ENCODE measurements around the gene GATA3. TPM values are rescaled to one million over a fixed set of nuclear protein-coding genes. Genes with fewer than 3 reads are reported as not detected.

GATA3 gene
- total RNA-seq = 10 to 100 TPM; 47.2 to 98.1 (median 59.9) TPM
- 24.9 TPM for total RNA-seq (2013)
- total RNA-seq = 13.2 to 117 (median 36.8) reads per million in 29 experiments

GRCh38 chr10:8054494-8055407, at the start of gene GATA3:
Gene GATA3 (plus strand): TSS chr10:8054688. CDS start chr10:8055656, 968 bp downstream.
- Histone ChIP-seq H3K4me3 (ENCODE audit: control insufficient read depth in 1 of 2, extremely low read depth in 1 of 2, low read length in 1 of 2) (peak within 1 kb of the TSS; percentile 94), H3K36me3 (ENCODE audit: control insufficient read depth in 2 of 2, extremely low read depth in 1 of 2, insufficient read depth in 1 of 2, low read length in 1 of 2) (peaks cover 0 to 17% of the 10 kb centered on the region in 2 donors), H3K9me3 (no peaks in the 10 kb centered on the region), H3K27me3 (replicated peaks in 1 of 2; ENCODE audit: control insufficient read depth in 2 of 2, extremely low read depth in 1 of 2, insufficient read depth in 2 of 2, low read length in 1 of 2) (peaks cover 4 to 34% of the 10 kb centered on the region in 2 experiments), H3K4me1 (ENCODE audit: control insufficient read depth in 1 of 2, extremely low read depth in 1 of 2, insufficient read depth in 2 of 2, low read length in 2 of 2) (peaks cover 27 to 69% of the 10 kb centered on the region in 2 experiments), H3K27ac (ENCODE audit: low read length) (peak within 1 kb of the TSS; percentile 76)
- DNase-seq = peak; percentile 59 to 91 (median 79)
- peak; percentile 42 to 67 (median 50) for ATAC-seq (replicated peaks in 1 of 4)
- H3K27me3 Mint-ChIP-seq = peaks cover 12 to 18% of the 10 kb centered on the region in 2 donors
- peak within 1 kb of the TSS; percentile 97 to 99 for H3K27ac Mint-ChIP-seq
- POLR2A ChIA-PET = interaction anchor here (0.5 to 1.0 kb wide), 11 partner anchors 37 to 968 kb away, joined by 3 to 11 read pairs (median 5); no protein-coding TSS in a partner anchor
- WGBS (ENCODE audit: insufficient coverage) = under 1% methylated on average over 36 of the region's 65 CpGs
- no peaks in the 10 kb centered on the region for H3K9me3 Mint-ChIP-seq
- CTCF ChIA-PET = interaction anchor here in 1 of 2 donors (0.6 to 0.8 kb wide), 3 partner anchors 10 to 48 kb away, joined by 3 to 4 read pairs (median 3); no protein-coding TSS in a partner anchor
- peaks cover 46 to 60% (median 53%) of the 10 kb centered on the region in 3 donors for H3K4me1 Mint-ChIP-seq
- H3K4me3 Mint-ChIP-seq = peak within 1 kb of the TSS; percentile 92 to 99 (median 96)
- H3K36me3 Mint-ChIP-seq = peaks cover 11% of the 10 kb centered on the region

- no peak overlapping the region for H3K4me3 ChIP-seq (ENCODE audit: control insufficient read depth in 1 of 2, extremely low read depth in 1 of 2, low read length in 1 of 2)
- no peaks in the 10 kb centered on the region for H3K4me1 Mint-ChIP-seq
- POLR2A ChIA-PET = no interaction called here
- CTCF ChIA-PET = no interaction called here
- H3K4me1 ChIP-seq (ENCODE audit: control insufficient read depth in 1 of 2, extremely low read depth in 1 of 2, insufficient read depth in 2 of 2, low read length in 2 of 2) = no peaks in the 10 kb centered on the region
- peaks cover 4% of the 10 kb centered on the region for H3K9me3 ChIP-seq
- H3K27me3 ChIP-seq (replicated peaks in 1 of 2; ENCODE audit: control insufficient read depth in 2 of 2, extremely low read depth in 1 of 2, insufficient read depth in 2 of 2, low read length in 1 of 2) = no peaks in the 10 kb centered on the region
- H3K27ac ChIP-seq (ENCODE audit: low read length) = no peak overlapping the region
- peaks cover 4 to 19% of the 10 kb centered on the region in 2 donors for H3K36me3 ChIP-seq (ENCODE audit: control insufficient read depth in 2 of 2, extremely low read depth in 1 of 2, insufficient read depth in 1 of 2, low read length in 1 of 2)
- no peaks in the 10 kb centered on the region for H3K27me3 Mint-ChIP-seq
- peaks cover 61% of the 10 kb centered on the region for H3K36me3 Mint-ChIP-seq
- DNase-seq = no peak
- 91% methylated on average over 8 of the region's 10 CpGs for WGBS (ENCODE audit: insufficient coverage)
- no peak for ATAC-seq (replicated peaks in 1 of 4)
- H3K4me3 Mint-ChIP-seq = no peak overlapping the region
- no peak overlapping the region for H3K27ac Mint-ChIP-seq
- H3K9me3 Mint-ChIP-seq = peaks cover 0 to 25% (median 14%) of the 10 kb centered on the region in 3 donors
Observed at GRCh38 chr10:8006274-8006999, 48.1 kb upstream of the GATA3 start.

- CTCF ChIA-PET = no interaction called here
- no peak overlapping the region for H3K27ac Mint-ChIP-seq
- Histone ChIP-seq H3K27ac (ENCODE audit: low read length) (no peak overlapping the region), H3K27me3 (replicated peaks in 1 of 2; ENCODE audit: control insufficient read depth in 2 of 2, extremely low read depth in 1 of 2, insufficient read depth in 2 of 2, low read length in 1 of 2) (no peaks in the 10 kb centered on the region), H3K4me3 (ENCODE audit: control insufficient read depth in 1 of 2, extremely low read depth in 1 of 2, low read length in 1 of 2) (no peak overlapping the region), H3K36me3 (ENCODE audit: control insufficient read depth in 2 of 2, extremely low read depth in 1 of 2, insufficient read depth in 1 of 2, low read length in 1 of 2) (peaks cover 5 to 24% of the 10 kb centered on the region in 2 donors), H3K9me3 (peaks cover 4% of the 10 kb centered on the region), H3K4me1 (ENCODE audit: control insufficient read depth in 1 of 2, extremely low read depth in 1 of 2, insufficient read depth in 2 of 2, low read length in 2 of 2) (no peaks in the 10 kb centered on the region)
- H3K4me3 Mint-ChIP-seq = no peak overlapping the region
- H3K9me3 Mint-ChIP-seq = peaks cover 0 to 7% (median 5%) of the 10 kb centered on the region in 3 donors
- peaks cover 56% of the 10 kb centered on the region for H3K36me3 Mint-ChIP-seq
- no peaks in the 10 kb centered on the region for H3K4me1 Mint-ChIP-seq
- 97% methylated on average over 28 of the region's 38 CpGs for WGBS (ENCODE audit: insufficient coverage)
- H3K27me3 Mint-ChIP-seq = no peaks in the 10 kb centered on the region
- no peak for DNase-seq
- POLR2A ChIA-PET = no interaction called here
- ATAC-seq (replicated peaks in 1 of 4) = no peak
Observed at GRCh38 chr10:8009031-8009430, 45.5 kb upstream of the GATA3 start.

- Mint-ChIP-seq H3K4me1 (no peaks in the 10 kb centered on the region), H3K36me3 (peaks cover 48% of the 10 kb centered on the region), H3K9me3 (no peaks in the 10 kb centered on the region), H3K4me3 (no peak overlapping the region), H3K27me3 (no peaks in the 10 kb centered on the region), H3K27ac (no peak overlapping the region)
- H3K4me3 ChIP-seq (ENCODE audit: control insufficient read depth in 1 of 2, extremely low read depth in 1 of 2, low read length in 1 of 2) = no peak overlapping the region
- ATAC-seq (replicated peaks in 1 of 4) (no peak), DNase-seq (no peak)
- H3K4me1 ChIP-seq (ENCODE audit: control insufficient read depth in 1 of 2, extremely low read depth in 1 of 2, insufficient read depth in 2 of 2, low read length in 2 of 2) = no peaks in the 10 kb centered on the region
- WGBS (ENCODE audit: insufficient coverage) = no CpG with 5 or more reads among the region's 1 CpG
- no peaks in the 10 kb centered on the region for H3K9me3 ChIP-seq
- ChIA-PET POLR2A (no interaction called here), CTCF (no interaction called here)
- H3K36me3 ChIP-seq (ENCODE audit: control insufficient read depth in 2 of 2, extremely low read depth in 1 of 2, insufficient read depth in 1 of 2, low read length in 1 of 2) = peaks cover 5 to 34% of the 10 kb centered on the region in 2 donors
- no peak overlapping the region for H3K27ac ChIP-seq (ENCODE audit: low read length)
- H3K27me3 ChIP-seq (replicated peaks in 1 of 2; ENCODE audit: control insufficient read depth in 2 of 2, extremely low read depth in 1 of 2, insufficient read depth in 2 of 2, low read length in 1 of 2) = no peaks in the 10 kb centered on the region
Observed at GRCh38 chr10:8013006-8013405, 41.5 kb upstream of the GATA3 start.

- Mint-ChIP-seq H3K4me3 (no peak overlapping the region), H3K27ac (no peak overlapping the region), H3K4me1 (peaks cover 0 to 2% (median 2%) of the 10 kb centered on the region in 3 donors), H3K27me3 (no peaks in the 10 kb centered on the region), H3K36me3 (peaks cover 46% of the 10 kb centered on the region), H3K9me3 (no peaks in the 10 kb centered on the region)
- WGBS (ENCODE audit: insufficient coverage) = 98% methylated on average over 9 of the region's 10 CpGs
- CTCF ChIA-PET = no interaction called here
- DNase-seq (no peak), ATAC-seq (replicated peaks in 1 of 4) (no peak)
- H3K36me3 ChIP-seq (ENCODE audit: control insufficient read depth in 2 of 2, extremely low read depth in 1 of 2, insufficient read depth in 1 of 2, low read length in 1 of 2) = peaks cover 5 to 34% of the 10 kb centered on the region in 2 donors
- no peaks in the 10 kb centered on the region for H3K9me3 ChIP-seq
- no peaks in the 10 kb centered on the region for H3K27me3 ChIP-seq (replicated peaks in 1 of 2; ENCODE audit: control insufficient read depth in 2 of 2, extremely low read depth in 1 of 2, insufficient read depth in 2 of 2, low read length in 1 of 2)
- no peaks in the 10 kb centered on the region for H3K4me1 ChIP-seq (ENCODE audit: control insufficient read depth in 1 of 2, extremely low read depth in 1 of 2, insufficient read depth in 2 of 2, low read length in 2 of 2)
- no peak overlapping the region for H3K27ac ChIP-seq (ENCODE audit: low read length)
- POLR2A ChIA-PET = no interaction called here
- H3K4me3 ChIP-seq (ENCODE audit: control insufficient read depth in 1 of 2, extremely low read depth in 1 of 2, low read length in 1 of 2) = no peak overlapping the region
Observed at GRCh38 chr10:8013619-8014018, 40.9 kb upstream of the GATA3 start.

- H3K4me3 ChIP-seq (ENCODE audit: control insufficient read depth in 1 of 2, extremely low read depth in 1 of 2, low read length in 1 of 2) = no peak overlapping the region
- peaks cover 2 to 29% of the 10 kb centered on the region in 2 donors for H3K36me3 ChIP-seq (ENCODE audit: control insufficient read depth in 2 of 2, extremely low read depth in 1 of 2, insufficient read depth in 1 of 2, low read length in 1 of 2)
- CTCF ChIA-PET = no interaction called here
- no peak for DNase-seq
- Mint-ChIP-seq H3K9me3 (no peaks in the 10 kb centered on the region), H3K27ac (no peak overlapping the region), H3K27me3 (no peaks in the 10 kb centered on the region), H3K4me3 (no peak overlapping the region), H3K36me3 (peaks cover 40% of the 10 kb centered on the region), H3K4me1 (peaks cover 0 to 2% (median 2%) of the 10 kb centered on the region in 3 donors)
- no peaks in the 10 kb centered on the region for H3K4me1 ChIP-seq (ENCODE audit: control insufficient read depth in 1 of 2, extremely low read depth in 1 of 2, insufficient read depth in 2 of 2, low read length in 2 of 2)
- H3K9me3 ChIP-seq = no peaks in the 10 kb centered on the region
- no peaks in the 10 kb centered on the region for H3K27me3 ChIP-seq (replicated peaks in 1 of 2; ENCODE audit: control insufficient read depth in 2 of 2, extremely low read depth in 1 of 2, insufficient read depth in 2 of 2, low read length in 1 of 2)
- POLR2A ChIA-PET = interaction anchor here in 1 of 2 donors (0.6 kb wide), 1 partner anchor 924 kb away, joined by 3 read pairs; no protein-coding TSS in a partner anchor
- 96% methylated on average over 8 of the region's 16 CpGs for WGBS (ENCODE audit: insufficient coverage)
- no peak overlapping the region for H3K27ac ChIP-seq (ENCODE audit: low read length)
- ATAC-seq (replicated peaks in 1 of 4) = no peak
Observed at GRCh38 chr10:8014649-8015048, 39.8 kb upstream of the GATA3 start.

Data from T-cell (primary cell).